Stimulated activated CD8-positive, alpha-beta memory T cell treated with anti-CD3 and anti-CD28 coated beads, Interleukin-4, amount 100 ng/mL, for 1 hour (primary cell): ENCODE results near the gene LARGE2.

ENCODE experiments used
- DNase-seq, 2 donors: peaks; one replicate each; pipeline ENCODE4 v3.0.0-alpha.2; 2020; ENCODE audit warnings: low read depth in 2 of 2, low spot score in 1 of 2

LARGE2 gene

DNA sequence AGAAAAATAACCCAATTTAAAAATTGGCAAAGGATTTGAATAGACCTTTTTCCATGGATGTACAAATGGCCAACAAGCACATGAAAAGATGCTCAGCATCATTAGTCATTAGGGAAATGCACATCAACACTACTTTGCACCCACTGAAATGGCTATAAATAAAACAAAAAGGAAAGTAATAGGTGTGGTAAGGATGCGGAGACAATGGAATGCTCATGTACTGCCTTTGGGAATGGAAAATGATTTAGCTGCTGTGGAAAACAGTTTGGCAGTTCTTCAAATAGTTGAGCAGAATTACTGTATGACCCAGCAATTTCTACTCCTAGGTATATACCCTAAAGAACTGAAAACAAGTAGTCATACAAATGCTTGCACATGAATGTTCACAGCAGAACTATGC is 37.4 kb downstream of the LARGE2 start:
- DNase-seq = no peak

DNA sequence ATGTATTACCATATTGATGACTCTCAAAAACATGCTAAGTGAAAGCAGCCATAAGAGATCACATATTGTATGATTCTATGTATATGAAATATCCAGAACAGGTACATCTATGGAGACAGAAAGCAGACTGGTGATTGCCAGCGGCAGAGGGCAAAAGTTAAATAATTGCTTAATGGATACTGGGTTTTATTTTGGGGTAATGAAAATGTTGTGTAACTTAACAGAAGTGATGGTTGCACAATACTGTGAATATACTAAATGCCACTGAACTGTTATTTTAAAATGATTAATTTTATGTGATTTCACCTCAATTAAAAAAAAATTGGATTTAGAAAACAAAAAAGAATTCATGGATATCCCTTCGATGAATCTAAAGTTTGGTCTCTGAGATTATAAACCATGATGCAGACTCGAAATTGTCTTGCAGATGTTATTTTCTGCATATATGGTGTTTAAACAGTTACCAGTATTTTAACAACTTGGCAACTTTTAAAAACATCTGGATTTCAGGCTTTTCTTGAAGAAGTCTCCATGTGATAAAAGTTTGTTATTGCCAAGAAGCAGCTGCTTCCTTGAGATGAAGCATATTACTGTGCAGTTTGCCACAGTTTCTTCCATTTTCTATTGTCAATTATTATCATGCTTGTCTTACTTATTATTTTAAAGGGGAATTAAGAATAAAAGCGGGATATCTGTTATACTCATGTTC is 38.1 kb downstream of the LARGE2 start:
- no peak for DNase-seq

DNA sequence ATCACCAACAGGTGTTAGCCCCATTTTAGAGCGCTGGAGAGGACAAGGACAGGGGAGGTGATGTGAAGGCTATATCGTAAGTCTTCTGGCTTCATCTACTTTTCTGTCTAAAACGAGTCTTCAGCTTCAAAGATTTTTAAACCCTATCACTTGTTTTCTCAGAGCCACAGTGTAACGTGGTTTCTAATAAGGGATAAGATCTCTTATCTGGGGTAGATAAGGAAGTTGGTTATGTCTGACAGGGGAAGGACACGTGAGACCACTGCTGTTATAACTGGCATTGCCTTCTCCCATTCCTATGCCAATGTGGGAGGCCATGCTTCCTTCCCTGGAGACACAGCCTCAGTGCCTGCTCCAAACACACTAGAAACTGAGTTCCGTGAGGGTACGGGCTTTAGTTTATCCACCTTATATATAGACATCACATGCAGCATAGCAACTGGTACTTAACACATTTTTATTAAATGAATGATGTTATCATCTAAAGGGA is 39.3 kb downstream of the LARGE2 start:
- DNase-seq = no peak

DNA sequence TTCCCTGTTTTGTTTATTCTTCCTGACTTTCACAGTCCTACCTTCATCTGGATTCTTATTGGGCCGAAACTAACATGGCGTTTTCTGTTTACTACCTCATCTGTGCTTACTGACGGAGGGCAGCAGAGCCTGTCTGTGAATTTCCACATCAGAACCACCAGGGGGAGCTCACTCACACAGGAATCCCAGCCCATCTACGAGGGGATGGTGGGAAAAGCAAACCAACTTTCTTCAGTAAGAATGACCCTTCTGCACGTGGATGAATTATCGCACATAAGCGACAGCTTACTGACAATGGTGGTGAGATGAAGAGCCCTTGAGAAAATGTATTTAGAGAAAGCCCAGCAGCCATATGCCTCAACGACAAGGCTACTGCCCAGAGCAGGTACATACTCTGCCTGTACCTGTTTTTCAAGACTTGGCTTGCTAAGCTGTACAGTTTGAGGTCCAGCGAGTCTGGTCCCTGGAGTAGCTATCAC is 42.5 kb downstream of the LARGE2 start:
- DNase-seq = peak; percentile 7 to 16

DNA sequence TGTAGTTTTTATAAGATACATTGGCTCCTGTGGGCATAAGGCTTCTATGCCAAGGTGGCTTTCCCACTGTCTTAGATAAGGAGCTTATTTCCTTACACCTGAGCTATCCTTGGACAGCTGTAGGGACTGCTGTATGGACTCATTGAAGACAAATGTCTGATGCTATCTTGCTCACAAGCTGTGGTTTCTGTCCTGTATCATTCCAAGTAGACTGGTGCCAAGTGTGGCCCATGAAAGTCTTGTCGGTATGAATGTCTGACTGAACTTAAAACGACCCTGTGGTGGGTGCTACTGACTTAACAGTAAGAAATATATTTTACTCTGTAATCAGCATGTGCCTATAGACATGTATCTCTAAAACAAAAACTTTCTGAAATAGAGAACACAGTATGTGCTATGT is 45.0 kb downstream of the LARGE2 start:
- DNase-seq = no peak

DNA sequence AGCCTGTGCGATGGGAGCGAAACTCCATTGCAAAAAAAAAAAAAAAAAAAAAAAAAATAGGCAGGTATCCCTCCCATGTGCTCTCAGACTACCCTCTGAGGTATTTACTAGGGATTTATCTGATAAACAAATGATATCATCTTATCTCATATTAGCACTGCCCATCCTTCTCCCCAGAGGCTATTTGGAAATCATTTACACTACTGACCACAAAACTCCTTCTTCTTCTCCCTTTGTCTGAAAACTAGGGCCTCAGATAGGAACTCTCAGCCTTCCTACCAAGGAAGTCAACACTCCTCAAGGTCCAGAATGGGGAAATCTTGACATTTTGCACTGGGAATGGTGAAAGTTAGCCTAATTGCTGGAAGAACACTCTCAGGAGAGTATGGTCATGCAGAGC is 46.4 kb downstream of the LARGE2 start:
- no peak for DNase-seq

DNA sequence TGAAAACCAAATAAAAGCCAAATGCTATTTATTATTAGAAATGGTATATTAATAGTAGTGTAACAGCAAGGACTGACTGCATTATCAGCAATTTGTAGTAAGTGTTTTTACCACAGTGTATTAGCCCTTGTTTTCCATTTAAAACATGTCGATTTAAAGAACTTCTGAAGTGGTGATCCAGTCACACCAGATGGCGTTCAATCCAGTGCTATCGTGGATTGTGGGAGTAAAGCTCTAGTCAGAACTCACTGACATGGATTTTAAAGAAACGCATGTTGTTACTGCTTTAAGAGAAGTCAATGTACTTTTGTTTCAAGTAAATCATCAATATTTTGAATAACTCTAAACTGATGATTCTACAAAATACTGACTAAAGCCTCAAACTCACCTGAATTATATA is 51.1 kb downstream of the LARGE2 start:
- DNase-seq = no peak

DNA sequence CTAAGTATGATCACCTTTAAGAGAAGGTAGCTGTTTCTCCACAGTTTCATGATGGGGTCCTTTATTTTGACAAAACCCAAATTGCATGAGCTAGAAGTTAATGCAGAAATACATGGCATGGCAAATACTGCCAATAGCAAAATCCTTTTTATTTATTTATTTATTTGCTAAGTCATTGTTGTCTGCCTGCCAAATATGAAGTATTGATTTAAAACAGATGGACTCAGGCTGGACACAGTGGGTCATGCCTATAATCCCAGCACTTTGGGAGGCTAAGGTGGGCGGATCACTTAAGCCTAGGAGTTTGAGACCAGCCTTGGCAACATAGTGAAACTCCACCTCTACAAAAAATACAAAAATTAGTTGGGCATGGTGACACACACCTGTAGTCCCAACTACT is 52.4 kb downstream of the LARGE2 start:
- no peak for DNase-seq
